Thymus (tissue), 11 donors: ENCODE measurements around the gene ZNHIT2. TPM values are rescaled to one million over a fixed set of nuclear protein-coding genes. Genes with fewer than 3 reads are reported as not detected.
"Not testable (repeated sequence)": the region's sequence is repeated elsewhere in the genome, so short reads cannot be mapped to it uniquely, and the experiment has no call there.

Source experiments
- DNase-seq, 9 donors: peaks; one replicate each; pipeline ENCODE4 v3.0.0-alpha.2; 2013; ENCODE audit warnings: low spot score in 9 of 9, low read depth in 6 of 9, missing footprints in 1 of 9
- H3K27ac ChIP-seq, 2 donors: one replicate each; pipeline ENCODE4 v1.5.1; 2013; ENCODE audit warnings: control low read depth in 1 of 2, low read depth in 1 of 2, low read length in 1 of 2, mild to moderate bottlenecking in 1 of 2, moderate library complexity in 1 of 2
- H3K27me3 ChIP-seq, 2 donors: one replicate each; pipeline ENCODE4 v1.5.1; 2013; ENCODE audit warnings: low read length in 1 of 2; ENCODE audit not compliant: control insufficient read depth in 2 of 2, insufficient read depth in 1 of 2
- H3K36me3 ChIP-seq, 2 donors: one replicate each; pipeline ENCODE4 v1.5.1; 2013; ENCODE audit warnings: low read length in 1 of 2, mild to moderate bottlenecking in 1 of 2, moderate library complexity in 1 of 2; ENCODE audit not compliant: control insufficient read depth in 2 of 2, insufficient read depth in 2 of 2
- H3K4me1 ChIP-seq, 2 donors: one replicate each; pipeline ENCODE4 v1.5.1; 2013; ENCODE audit warnings: low read length in 2 of 2; ENCODE audit not compliant: control insufficient read depth in 2 of 2, insufficient read depth in 2 of 2
- H3K4me3 ChIP-seq, 2 donors: one replicate each; pipeline ENCODE4 v1.5.1; 2013; ENCODE audit warnings: low read length in 2 of 2, control low read depth in 1 of 2, mild to moderate bottlenecking in 1 of 2
- H3K9me3 ChIP-seq, 2 donors: one replicate each; pipeline ENCODE4 v1.5.1; 2013; ENCODE audit warnings: low read length in 1 of 2, mild to moderate bottlenecking in 1 of 2; ENCODE audit not compliant: control insufficient read depth in 2 of 2, insufficient read depth in 1 of 2
- WGBS: extraction: QIAGEN DNeasy Blood & Tissue Kit; methylation state at CpG from one replicate; pipeline ENCODE4 v1.1.7; 2013; 5-methylcytosine and 5-hydroxymethylcytosine counted together
- polyA plus RNA-seq: library from polyadenylated mRNA; stranded (reverse); fragments of 200-250 nt; gene quantifications from one replicate; pipeline ENCODE4 v1.2.3, GENCODE V29; 2013
- total RNA-seq: library from RNA; stranded (reverse); fragments of 120-200 nt; gene quantifications from one replicate; pipeline ENCODE4 v1.2.4, GENCODE V29; 2013
- donor health status: healthy.

The ZNHIT2 gene
- total and polyA plus RNA-seq, 2 donors, result 10.1 to 16.5 TPM

DNA sequence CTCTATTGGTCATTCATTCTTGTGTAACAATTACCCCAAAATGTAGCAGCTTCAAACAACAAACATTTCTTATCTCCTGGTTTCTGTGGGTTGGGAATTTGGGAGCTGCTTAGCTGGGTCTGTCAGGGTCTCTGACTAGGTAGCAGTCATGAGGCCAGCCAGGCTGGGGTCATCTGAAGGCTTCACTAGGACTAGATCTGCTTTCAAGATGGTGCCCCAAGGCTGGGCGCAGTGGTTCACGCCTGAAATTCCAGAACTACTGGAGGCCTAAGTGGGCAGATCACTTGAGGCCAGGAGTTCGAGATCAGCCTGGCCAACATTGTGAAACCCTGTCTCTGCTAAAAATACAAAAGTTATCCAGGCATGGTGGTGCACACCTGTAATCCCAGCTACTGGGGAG, 39.4 kb upstream of the ZNHIT2 start:
- H3K27me3 ChIP-seq, result no peaks in the 10 kb centered on the region
- 96% methylated on average over 3 of the region's 3 CpGs for WGBS

DNA sequence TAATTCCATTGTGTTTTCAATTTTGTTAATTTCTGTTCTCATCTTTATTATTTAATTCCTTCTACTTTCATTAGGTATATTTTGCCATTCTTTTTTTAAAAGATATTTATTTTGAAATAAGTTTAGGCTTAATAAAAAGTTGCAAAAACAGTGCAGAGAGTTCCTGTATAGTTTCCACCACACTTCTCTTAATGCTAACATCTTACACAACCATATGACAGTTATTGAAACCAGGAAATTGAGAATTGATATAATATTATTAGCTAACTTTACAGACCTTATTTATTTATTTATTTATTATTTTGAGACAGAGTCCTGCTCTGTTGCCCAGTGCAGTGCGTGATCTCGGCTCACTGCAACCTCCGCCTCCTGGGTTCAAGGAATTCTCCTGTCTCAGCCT, 38.8 kb upstream of the ZNHIT2 start:
- DNase-seq, result no peak
- H3K9me3 ChIP-seq, result peaks cover 0 to 3% of the 10 kb centered on the region in 2 donors
- over 99% methylated on average over 3 of the region's 3 CpGs for WGBS

More for the DNA sequence above, 39.4 kb upstream of the ZNHIT2 start:
- Histone ChIP-seq H3K4me3 (no peak overlapping the region), H3K4me1 (no peaks in the 10 kb centered on the region), H3K9me3 (peaks cover 0 to 3% of the 10 kb centered on the region in 2 donors), H3K27ac (no peak overlapping the region), H3K36me3 (no peaks in the 10 kb centered on the region)
- DNase-seq, result no peak

DNA sequence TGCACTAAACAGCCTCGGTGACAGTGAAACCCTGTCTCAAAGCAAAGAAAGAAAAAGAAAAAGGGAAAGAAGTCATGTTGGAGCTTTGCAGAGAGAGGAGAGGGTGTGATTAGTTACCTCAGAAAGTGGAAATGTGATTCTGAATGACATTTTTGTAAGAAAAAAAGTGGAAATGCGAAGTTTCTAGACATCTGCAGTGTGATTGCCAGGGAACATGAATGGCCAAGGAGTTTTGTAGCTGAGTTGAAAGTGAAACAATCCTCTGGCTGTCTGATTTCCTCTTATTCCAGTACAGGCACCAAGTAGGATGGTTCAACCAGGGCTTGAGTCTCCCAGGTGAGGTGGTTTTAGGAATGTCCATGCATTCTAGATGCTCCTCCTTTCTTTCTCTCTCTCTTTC, 34.6 kb upstream of the ZNHIT2 start:
- H3K4me1 ChIP-seq, result peaks cover 0 to 4% of the 10 kb centered on the region in 2 donors
- no peak overlapping the region for H3K4me3 ChIP-seq
- H3K27me3 ChIP-seq, result no peaks in the 10 kb centered on the region
- no peaks in the 10 kb centered on the region for H3K36me3 ChIP-seq
- peaks cover 0 to 5% of the 10 kb centered on the region in 2 donors for H3K9me3 ChIP-seq
- 85% methylated on average over 2 of the region's 2 CpGs for WGBS
- DNase-seq, result no peak
- H3K27ac ChIP-seq, result no peak overlapping the region

More for the DNA sequence above, 38.8 kb upstream of the ZNHIT2 start:
- Histone ChIP-seq H3K4me1 (no peaks in the 10 kb centered on the region), H3K36me3 (no peaks in the 10 kb centered on the region), H3K4me3 (no peak overlapping the region), H3K27ac (no peak overlapping the region), H3K27me3 (no peaks in the 10 kb centered on the region)

DNA sequence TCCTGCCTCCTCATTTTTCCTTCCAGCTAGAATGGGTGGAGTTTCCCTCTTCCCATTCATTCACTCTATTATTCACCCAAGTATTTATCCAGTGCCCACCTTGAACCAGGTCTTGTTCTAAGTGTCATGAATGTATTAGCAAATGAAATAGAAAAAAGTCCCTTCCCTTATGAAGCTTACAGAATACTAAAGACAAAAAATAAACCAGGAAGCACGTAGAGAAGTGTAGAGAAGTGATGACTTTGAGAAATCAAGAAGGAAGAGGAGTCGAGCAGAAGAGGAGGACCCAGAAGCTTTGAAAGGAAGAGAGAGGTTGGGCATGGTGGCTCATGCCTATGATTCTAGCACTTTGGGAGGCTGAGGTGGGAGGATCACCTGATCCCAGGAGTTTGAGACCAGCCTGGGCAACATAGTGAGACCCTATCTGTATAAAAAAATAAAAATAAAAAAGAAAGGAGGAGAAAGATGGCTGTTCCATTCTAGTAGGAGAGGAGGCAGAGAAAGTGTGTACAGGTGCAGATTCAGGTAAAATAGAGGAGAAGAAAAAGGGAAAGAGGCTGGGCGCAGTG, 33.9 kb upstream of the ZNHIT2 start:
- Histone ChIP-seq H3K27ac (no peak overlapping the region), H3K4me3 (no peak overlapping the region), H3K9me3 (peaks cover 0 to 10% of the 10 kb centered on the region in 2 donors), H3K4me1 (peaks cover 0 to 4% of the 10 kb centered on the region in 2 donors), H3K27me3 (no peaks in the 10 kb centered on the region), H3K36me3 (no peaks in the 10 kb centered on the region)
- no peak for DNase-seq
- WGBS, result 59% methylated on average over 3 of the region's 3 CpGs

DNA sequence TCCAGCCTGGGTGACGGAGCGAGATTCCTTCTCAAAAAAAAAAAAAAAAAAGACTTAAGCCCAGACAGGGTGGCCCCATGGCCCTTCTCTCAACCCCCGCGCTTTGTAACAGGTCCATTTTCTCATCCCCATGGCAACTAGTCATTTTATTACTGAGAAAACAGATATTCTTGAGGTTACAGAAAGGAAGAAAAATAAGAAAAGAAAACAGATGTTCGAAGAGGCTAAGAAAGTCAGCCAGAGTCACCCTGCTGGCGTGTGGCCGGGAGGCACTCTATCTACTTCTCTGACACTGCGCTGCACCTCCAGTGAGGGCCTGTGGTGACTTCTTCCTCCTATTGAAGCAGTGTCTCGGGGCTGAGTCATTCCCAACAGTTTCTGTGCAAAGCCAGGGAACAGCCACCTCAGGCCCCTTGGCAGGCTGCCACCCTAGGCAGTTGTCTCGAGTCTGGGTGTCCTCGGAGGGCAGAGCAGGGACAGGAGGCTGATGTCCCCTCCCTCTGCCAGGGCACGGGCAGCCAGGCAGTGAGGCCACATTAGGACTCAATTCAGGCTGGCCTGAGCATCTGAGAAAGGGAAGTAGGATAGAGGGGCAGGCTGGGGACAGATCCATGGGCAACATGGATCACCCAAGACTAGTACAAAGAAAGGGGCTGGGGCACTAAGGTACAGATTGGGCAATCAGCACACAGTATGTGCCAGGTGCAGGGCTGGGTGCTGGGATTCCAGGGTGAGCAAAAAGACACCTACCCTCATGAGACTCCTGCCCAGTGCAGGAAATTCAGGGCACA, 33.2 kb upstream of the ZNHIT2 start:
- Histone ChIP-seq H3K4me3 (no peak overlapping the region), H3K27ac (peak overlapping the region in 1 of 2 donors; percentile 31), H3K36me3 (no peaks in the 10 kb centered on the region), H3K27me3 (no peaks in the 10 kb centered on the region), H3K9me3 (peaks cover 0 to 10% of the 10 kb centered on the region in 2 donors), H3K4me1 (peaks cover 0 to 4% of the 10 kb centered on the region in 2 donors)
- WGBS, result 31% methylated on average over 12 of the region's 12 CpGs
- DNase-seq, result peak in 1 of 9 donors; percentile 22

DNA sequence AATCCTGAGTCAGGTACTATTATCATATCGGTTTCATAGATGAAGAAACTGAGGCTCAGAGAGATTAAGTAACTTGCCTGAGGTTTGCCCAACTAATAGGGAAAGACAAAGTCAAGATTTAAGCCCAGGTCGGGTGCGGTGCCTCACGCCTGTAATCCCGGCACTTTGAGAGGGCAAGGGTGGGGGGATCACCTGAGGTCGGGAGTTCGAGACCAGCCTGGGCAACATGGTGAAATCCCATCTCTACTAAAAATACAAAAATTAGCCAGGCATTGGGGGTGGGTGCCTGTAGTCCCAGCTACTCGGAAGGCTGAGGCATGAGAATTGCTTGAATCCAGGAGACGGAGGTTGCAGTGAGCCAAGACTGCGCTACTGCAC, 32.6 kb upstream of the ZNHIT2 start:
- not testable (repeated sequence) for H3K27ac ChIP-seq, DNase-seq, H3K36me3 ChIP-seq, H3K27me3 ChIP-seq, H3K9me3 ChIP-seq, H3K4me1 ChIP-seq, H3K4me3 ChIP-seq
- 88% methylated on average over 10 of the region's 10 CpGs for WGBS

DNA sequence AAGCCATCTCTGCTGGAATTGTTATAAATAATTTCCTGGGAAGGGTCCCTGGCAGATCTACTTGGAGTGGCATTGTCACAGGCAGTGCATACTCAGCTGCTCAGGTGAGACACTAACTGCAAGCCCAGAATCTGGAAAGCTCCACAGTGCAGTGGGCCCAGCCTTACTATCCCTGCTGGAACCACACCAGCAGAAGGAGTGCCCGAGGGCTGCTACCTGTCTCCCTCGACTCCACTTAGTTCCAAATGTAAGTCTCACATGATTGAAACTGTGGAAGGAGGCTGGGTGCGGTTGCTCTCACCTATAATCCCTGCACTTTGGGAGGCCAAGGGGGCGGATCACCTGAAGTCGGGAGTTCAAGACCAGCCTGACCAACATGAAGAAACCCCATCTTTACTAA, 31.2 kb upstream of the ZNHIT2 start:
- DNase-seq, result no peak
- H3K4me3 ChIP-seq, result no peak overlapping the region
- H3K9me3 ChIP-seq, result peaks cover 0 to 10% of the 10 kb centered on the region in 2 donors
- H3K27me3 ChIP-seq, result peaks cover 0 to 2% of the 10 kb centered on the region in 2 donors
- H3K27ac ChIP-seq, result no peak overlapping the region
- peaks cover 0 to 4% of the 10 kb centered on the region in 2 donors for H3K4me1 ChIP-seq
- WGBS, result 96% methylated on average over 5 of the region's 5 CpGs
- no peaks in the 10 kb centered on the region for H3K36me3 ChIP-seq

DNA sequence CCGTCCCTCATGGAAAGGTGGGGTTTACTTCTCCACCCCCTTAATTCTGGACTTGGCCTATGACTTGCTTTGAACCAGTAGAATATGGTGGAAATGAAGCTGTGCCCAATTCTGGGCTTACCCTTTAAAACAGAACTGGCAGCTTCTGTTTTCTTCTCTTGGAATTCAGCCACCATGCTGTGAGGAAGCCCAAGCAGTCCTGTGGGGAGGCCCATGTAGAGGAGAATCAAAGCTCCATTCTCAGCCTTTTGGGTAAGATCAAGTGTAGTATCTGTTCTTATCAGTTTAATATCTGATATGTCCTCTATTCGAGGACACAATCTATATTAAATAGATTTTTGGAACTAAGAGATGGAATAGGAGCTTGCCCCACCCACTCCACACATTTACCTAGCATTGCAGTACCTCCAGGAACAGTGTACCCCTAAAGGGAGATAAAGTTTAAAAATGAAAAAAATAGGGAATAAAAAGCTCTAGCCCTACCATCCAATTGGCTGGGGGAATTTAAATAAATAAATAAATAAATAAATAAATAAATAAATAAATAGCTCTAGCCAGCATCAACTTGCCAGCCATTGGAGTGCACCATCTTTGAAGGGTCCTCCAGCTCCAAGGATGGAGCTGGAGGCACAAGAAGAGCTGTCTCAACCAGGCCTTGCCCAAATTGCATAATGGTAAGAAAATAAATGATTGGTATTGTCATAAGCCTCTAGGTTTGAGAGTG, 30.0 kb upstream of the ZNHIT2 start:
- H3K27ac ChIP-seq, result no peak overlapping the region
- DNase-seq, result no peak
- 95% methylated on average over 2 of the region's 2 CpGs for WGBS
- H3K4me3 ChIP-seq, result no peak overlapping the region
- peaks cover 0 to 4% of the 10 kb centered on the region in 2 donors for H3K4me1 ChIP-seq
- H3K9me3 ChIP-seq, result peaks cover 0 to 10% of the 10 kb centered on the region in 2 donors
- peaks cover 0 to 3% of the 10 kb centered on the region in 2 donors for H3K27me3 ChIP-seq
- H3K36me3 ChIP-seq, result no peaks in the 10 kb centered on the region
